ENCODE data around the gene TNN.

TNN gene

DNA sequence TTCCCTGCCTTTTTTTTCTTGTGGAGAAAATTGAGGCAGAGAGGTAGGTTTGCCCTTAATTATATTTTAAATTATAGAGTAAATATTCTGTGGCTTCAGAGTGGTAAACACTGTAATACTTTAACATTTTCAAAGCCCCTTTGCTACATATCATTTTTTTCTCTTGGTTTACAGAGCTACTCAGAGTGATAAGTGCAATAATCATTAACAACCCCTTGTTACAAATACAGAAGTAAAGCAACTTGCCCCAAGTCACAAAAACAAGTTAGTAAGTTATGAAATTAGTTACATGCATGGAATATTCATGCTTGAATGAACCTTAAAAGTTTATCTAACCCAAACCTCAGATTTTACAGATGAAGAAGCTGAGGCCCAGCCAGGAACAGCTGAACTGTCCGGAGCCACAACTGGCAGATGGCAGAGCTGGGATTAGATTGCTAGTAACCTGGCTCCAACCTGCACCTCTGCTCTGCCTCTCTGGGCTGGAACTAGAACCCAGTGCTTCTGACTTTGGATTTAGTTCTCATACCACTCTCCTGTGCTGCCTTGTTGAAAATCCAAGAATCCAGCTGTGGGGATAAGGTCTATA, 48.7 kb downstream of the TNN start:
- no peak for DNase-seq (ENCODE audit: low read depth)

DNA sequence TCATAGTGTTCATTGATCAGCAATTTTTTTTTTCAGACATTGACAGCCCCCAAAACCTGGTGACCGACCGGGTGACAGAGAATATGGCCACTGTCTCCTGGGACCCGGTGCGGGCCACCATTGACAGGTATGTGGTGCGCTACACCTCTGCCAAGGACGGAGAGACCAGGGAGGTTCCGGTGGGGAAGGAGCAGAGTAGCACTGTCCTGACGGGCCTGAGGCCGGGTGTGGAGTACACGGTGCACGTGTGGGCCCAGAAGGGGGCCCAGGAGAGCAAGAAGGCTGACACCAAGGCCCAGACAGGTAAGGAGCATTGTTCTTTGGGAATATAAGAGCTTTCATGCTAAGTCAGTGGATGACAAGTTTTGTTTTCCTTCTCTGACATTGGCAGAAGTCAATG, 49.3 kb downstream of the TNN start:
- DNase-seq (ENCODE audit: low read depth), result no peak

DNA sequence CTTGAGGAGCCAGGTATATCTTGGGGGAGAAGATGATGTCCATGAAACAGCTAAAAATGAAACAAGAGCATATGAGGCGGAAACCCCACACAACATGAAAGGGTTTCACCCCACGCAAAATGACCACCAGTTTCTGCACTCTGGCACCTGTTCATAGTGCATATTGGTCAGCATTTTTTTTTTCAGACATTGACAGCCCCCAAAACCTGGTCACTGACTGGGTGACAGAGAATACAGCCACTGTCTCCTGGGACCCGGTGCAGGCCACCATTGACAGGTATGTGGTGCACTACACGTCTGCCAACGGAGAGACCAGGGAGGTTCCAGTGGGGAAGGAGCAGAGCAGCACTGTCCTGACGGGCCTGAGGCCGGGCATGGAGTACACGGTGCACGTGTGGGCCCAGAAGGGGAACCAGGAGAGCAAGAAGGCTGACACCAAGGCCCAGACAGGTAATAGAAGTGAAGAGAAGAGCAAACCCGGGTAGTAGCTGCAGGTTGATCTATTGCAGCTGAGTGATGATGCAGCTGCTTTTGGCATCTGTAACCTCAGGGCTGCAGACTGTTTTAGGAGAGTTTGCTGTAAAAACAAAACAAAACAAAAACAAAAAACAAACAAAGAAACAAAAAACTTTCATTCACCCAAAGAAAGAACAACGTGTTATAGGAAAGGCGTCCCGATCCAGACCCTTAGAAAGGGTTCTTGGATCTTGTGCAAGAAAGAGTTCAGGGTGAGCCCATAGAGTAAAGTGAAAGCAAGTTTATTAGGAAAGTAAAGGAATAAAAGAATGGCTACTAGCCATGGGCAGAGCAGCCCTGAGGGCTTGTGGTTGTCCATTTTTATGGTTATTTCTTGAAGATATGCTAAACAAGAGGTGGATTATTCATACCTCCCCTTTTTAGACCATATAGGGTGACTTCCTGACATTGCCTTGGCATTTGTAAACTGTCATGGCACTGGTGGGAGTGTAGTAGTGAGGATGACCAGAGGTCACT, 51.0 kb downstream of the TNN start:
- DNase-seq (ENCODE audit: low read depth), result no peak

DNA sequence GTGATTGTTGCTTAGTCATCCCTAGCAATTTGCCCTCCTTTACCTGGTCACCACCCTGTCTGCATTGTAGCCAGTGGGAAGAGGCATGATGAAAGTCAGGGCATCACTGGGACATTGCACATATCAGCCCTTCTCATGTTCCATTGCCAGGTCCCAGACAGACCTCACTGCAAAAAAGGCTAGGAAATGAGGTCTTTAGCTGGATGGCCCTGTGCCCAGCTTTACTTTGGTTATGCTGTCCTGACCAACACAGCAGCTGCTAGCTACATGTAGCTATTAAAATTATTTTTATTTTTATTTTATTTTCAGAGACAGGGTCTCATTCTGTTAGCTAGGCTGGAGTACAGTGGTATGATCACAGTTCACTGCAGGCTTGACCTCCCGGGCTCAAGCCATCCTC, 52.9 kb downstream of the TNN start:
- no peak for DNase-seq (ENCODE audit: low read depth)

DNA sequence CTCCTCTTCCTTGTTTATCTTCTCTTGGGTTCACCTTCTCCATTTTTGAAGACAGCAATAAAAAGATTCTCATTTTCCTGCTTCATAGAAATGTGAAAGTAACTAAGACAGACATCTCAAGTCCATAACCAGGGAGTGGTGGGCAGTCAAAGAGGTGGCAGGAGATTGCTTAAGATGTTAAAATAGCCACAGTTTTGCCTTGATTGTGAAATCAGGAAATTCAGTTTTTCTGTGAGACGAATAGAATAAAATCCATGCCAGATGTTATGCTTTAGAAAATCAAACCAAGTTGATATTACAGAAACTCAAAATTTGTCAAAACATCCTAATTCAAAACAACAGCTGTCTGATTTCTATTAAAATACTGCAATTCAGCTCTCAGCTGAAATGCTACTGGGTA, 57.2 kb downstream of the TNN start:
- no peak for DNase-seq (ENCODE audit: low read depth)

DNA sequence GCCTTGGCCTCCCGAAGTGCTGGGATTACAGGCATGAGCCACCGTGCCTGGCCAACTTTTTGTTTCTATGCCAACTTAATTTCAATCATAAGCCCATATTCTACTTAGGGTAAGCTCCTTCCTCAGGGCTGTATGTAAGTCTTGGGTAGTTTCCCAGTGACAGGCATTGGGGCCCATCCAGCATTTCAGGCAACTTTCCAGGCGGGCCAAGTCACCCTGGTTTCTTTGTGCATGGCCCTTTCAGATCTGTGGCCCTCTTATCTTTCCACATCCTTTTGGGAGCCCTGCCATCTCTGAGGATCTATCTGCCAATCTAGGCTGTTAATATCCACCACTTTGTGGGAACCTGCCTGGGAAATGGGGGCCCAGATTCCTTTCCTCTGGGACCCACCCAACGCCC, 58.7 kb downstream of the TNN start:
- no peak for DNase-seq (ENCODE audit: low read depth)

DNA sequence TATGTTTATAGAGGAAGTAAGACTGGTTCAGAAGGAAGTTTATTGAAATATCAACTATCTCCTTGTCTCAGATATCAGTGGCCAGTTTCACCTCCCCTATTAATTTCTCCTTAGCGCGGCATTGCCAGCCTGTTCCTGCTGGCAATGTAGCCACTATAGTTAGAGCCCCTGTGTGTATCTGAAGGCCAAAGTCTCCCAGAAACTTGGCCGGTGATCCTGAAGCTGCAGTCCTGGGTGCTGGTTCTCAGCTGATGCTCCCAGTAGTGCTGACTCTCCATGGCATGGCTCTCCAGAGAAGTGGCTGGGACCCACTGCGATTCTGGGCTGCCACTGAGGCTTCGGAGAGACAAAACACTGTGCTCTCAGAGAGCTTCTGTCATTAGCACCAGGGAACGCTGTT, 59.9 kb downstream of the TNN start:
- DNase-seq (ENCODE audit: low read depth), result no peak

DNA sequence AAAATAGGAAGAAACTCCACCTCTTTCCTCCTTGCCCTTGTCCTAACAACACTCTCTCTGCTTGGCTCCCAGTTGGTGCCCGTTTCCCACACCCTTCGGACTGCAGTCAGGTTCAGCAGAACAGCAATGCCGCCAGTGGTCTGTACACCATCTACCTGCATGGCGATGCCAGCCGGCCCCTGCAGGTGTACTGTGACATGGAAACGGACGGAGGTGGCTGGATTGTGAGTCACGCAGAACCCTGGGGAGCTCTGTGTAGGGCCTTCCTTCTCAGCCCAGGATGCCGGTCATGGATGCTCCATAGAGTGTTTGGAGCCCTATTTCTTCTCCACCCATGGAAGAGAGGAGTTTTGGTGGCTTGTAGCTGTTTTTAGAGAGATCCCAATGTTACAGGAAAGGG, 60.9 kb downstream of the TNN start:
- no peak for DNase-seq (ENCODE audit: low read depth)

DNA sequence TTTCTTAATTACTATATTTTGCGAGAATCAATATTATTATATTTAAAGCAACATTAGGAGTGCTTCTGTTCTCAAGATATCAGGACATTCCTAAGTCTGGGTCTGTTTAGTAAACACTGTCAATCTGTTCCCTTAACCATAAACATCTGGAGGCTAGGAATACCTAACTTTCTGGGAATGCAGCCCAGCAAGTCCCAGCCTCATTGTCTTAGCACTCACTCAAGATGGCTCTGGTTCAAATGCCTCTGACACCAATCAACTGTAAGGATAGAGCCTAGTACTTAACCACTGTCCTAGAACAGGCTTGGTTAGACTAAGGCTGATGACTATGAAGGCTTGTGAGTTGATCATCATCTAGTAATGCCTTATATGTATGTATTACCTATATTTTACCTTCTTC, 61.5 kb downstream of the TNN start:
- DNase-seq (ENCODE audit: low read depth), result no peak

DNA sequence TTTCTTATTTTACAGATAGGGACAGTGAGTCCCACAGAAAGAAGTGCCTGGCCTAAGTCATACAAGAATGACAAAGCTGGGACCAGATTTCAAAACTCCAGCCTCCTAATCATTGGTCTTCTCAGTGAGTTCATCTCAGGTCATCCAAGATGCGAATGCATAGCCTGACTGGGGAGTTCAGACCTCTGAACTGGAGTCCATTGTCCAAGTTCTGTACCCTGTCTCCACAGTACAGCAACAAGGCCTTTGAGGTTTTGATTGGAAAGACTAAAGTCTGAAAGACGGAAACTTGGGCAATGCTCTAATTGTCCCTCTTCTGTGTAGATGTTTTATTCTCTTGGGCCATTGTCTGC, 62.0 kb downstream of the TNN start:
- no peak for DNase-seq (ENCODE audit: low read depth)

DNA sequence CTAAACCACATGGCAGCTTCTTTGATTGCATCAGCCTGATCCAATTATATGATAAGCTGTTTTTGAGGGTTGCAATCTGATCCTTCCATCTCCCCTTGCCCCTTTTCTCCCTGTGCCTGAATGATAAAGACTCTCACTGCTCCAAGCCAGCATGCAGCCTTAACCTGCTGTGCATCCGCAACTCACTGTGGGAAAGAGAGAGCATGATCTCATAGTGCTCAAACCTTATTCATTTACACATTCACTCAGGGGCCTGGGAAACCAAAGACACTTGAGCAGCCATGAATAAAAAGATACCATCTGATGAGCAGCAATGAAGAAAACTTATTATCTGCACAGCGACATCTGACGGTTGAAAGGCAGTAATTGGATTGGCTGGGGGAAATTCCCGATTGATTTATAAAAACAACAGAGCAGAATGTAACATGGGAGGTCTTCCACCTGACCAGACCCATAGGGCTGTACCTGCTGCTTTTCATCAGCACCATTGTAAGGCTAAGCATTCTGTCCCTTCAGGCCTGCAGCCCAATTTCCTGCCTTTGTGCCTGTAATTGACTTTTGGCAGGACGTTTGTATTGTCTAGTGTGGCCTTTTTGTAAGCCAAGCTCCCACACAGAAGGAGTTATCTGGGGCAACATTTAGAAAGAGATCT, 62.5 kb downstream of the TNN start:
- DNase-seq (ENCODE audit: low read depth), result no peak

DNA sequence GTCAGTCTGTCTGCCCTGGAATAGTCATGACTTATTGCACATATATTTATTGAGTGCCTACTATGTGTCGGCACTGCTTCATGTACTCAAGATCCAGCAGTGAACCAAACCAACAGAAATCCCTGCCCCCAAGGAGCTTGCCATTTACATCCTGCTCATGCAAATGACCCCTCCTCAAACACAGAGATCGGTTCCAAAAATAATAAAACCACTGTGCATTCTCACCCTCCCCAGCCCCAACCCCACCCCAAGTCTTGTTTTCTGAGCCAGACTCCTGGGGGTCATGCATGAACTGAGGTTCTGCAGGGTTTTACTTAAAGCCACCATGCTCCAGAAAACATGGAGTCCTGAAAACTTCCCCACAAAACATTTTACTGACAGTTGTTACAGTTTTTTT, 63.0 kb downstream of the TNN start:
- DNase-seq (ENCODE audit: low read depth), result no peak

DNA sequence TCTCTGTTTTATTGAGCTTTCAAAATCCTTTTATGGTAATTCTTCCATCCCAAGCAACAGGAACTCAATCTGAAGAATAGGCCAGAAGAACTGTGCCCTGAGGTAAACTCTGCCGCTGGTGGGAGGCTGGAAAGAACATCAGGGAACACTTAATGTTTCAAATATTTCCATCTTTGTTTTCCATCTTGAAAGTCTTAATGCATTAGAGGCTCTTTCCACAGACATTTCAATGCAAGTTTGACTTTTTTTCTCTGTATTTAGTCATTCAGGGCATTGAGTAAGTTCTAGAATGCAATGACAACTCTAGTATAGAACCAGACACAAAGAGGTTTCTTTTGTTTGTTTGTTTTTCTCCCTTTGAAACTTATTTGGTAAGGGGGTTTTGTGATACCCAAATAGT, 63.5 kb downstream of the TNN start:
- no peak for DNase-seq (ENCODE audit: low read depth)

DNA sequence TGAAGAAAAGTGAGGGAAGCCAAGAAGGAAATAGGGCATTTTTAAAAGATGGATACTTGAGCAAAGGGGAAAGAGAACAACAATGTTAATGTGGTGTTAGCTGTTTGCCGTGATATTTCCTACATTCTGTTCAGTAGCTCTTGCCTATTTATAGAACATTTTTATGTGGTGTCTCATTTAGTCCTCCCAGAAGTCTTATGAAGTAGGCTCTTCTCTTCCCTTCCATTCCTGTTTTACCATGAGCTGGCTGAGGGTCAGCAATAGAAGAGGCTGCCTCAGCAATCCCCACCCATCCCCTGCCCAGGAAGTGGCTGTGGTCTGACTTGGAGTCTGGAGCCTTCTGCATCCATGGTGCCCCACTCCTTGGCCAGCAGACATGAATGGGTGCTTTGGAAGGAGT, 64.8 kb downstream of the TNN start:
- no peak for DNase-seq (ENCODE audit: low read depth)

DNA sequence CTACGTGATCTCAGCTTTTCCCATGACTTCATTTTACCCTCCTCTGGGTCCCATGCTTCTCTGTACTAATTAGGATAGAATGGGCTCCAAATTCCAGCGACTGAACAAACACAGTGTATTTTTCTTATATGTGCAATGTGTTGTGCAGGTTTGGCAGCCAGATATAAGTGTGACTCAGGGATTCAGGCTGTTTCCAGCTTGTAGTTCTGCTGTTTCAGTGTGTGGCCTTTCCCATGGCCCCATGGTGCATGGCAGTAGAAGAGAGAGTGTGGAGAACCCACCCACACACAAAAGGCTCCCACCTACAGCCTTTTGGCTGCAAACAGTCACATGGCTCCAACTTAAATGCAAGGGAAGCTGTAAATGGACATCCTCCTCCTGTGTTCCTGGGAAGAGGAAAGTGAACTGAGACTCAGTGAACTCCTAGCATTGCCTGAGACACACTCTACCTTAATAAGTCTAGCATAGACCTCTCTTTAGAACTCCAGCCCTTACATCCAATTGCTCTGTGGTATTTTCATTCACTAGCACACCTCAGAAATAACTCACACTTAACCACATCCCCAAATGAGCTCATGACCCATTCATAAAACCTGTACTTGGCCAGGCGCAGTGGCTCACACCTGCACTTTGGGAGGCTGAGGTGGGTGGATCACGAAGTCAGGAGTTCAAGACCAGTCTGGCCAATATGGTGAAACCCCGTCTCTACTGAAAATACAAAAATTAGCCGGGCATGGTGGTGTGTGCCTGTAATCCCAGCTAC, 66.2 kb downstream of the TNN start:
- no peak for DNase-seq (ENCODE audit: low read depth)

DNA sequence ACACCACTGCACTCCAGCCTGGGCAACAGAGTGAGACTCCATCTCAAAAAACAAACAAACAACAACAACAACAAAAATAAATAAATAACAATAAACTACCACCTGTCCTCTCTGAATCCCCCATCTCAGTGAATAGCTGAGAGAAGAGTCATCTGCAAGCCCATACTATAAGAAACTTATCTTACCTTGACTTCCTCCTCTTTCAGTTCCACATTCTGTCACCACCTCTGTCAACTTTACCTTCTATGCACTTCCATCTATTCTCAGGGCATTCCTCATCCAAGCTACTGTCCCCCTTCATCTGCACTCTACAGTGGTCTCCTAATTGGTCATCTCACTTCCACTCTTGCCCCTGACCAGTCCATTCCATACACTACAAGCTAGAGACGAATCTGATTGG, 66.9 kb downstream of the TNN start:
- DNase-seq (ENCODE audit: low read depth), result no peak

DNA sequence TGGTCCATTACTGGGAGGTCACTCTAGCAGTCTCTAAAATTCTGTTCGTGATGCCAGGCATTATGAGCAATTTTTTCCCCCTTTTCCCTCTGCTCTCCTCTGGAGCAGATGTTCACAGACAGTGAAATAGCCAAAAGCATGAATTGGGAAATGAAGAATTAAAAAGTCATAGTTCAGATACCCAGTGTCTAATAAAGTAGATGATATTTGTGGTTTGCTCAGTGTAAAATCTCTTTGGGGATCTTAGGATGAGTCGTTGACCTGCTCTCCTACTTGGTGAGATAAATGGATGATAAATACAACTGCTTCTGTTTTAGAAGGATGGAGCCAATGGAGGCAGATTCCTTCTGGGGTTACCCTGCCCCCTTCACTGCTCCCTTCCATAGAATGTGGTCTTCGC, 68.6 kb downstream of the TNN start:
- DNase-seq (ENCODE audit: low read depth), result no peak

DNA sequence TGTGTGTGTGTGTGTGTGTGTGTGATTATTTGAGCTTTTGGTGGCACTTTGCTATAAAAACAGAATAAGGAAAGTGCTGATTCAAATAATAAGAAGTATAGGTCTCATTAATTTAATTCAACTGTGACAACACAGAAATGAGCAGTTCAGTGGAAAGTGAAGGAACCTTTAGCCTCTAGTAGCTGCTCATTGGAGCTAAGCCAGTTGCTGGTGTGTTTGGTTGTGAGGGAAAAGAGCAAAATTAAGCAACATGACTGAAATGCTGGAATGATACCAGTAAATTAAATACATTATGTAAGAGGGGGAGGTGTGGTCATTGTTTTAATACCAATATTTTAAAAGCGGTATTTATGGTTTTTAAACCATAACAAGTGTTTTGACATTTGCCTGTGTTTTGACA, 69.7 kb downstream of the TNN start:
- DNase-seq (ENCODE audit: low read depth), result no peak

DNA sequence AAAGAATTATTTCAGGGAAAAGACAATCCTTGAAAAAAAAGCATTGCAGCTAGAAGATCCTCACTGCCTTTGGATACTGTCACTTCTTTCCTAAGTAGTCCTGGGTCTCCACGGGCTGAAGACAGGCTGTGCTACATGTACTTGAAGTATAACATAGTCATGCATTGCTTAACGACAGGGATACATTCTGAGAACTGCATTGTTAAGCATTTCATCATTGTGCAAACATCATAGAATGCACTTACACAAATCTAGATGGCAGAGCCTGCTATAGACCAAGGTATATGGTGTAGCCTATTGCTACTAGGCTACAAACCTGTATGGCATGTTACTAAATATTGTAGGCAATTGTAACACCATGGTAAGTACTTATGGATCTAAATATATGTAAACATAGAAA, 70.9 kb downstream of the TNN start:
- no peak for DNase-seq (ENCODE audit: low read depth)

DNA sequence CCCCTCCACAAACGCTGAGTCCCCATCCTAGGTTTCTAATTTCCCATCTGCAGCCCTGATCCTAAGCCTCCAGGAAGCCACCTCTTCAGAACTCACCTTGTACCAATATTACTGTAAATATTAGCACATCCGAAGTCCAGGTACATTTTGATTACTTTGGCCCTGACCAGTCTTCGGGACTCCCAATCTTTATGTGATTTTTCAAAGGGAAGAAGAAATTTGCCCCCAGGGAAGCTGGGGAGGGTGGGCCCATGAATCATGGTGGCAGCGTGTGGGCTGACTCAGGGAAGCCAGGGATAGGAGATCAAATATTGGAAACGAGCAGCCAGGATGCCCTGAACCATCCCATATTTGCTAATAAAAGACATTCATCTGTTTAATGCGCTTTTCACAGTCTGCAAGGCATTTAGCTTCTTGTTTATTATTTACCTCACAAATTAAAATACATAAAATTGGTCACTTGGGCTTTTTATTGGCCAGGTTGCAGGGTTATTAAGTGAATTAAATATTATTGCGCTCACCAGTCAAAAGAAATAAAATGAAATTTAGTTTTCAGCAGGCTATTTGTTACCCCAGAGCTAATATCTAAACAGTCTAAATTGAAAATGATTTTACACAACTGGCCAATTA, 78.4 kb downstream of the TNN start:
- DNase-seq (ENCODE audit: low read depth), result no peak

DNA sequence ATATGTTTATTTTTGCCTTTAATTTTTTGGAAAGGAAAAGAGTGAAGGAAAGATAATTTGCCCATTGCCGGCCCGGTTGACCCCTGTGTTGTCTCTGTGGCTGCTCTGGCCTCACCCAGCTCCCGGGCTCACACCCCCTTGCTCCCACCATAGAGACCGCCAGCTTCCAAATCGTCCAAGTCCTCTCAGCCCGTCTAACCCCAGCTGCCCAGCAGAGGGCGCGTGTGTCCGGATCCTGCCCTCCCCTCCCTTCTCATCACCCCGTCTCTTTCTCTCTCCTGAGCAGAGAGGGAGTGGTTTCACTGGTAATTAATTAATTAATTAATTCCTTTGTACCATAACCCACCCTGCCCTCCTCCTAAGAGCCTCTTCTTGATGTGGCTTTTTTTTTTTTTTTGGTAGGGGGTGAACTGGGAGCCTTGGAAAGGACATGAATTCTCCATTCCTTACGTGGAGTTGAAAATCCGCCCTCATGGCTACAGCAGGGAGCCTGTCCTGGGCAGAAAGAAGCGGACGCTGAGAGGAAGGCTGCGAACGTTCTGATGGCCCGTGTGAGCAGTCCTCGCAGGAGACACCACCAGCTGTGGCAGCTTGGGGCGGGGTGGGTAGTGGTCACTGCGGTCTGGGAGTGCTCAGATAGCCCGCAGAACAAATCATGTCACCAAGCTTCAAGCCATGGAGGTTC, 79.0 kb downstream of the TNN start:
- peak; percentile 47 for DNase-seq (ENCODE audit: low read depth)

DNA sequence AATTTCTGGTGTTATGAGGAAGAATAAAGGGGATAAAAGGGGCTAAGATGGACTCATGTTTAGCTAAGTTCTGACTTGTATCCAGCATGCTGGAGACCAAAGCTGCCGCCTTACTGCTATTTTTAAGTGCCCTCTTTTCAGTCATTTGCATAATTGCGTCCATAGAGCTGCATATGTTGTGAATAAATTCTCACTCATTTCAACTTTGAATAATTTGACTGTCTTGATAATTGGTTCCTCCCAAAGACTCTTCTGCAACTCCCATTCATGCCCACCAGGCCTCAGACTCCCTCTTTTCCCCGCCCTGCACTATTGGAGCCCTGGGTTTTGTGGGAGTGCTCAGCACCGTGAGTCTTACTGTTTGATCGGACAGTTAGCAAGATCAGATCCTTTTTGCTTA, 79.9 kb downstream of the TNN start:
- DNase-seq (ENCODE audit: low read depth), result no peak
